ENCODE measurements around the gene PPP1R37.

Gene PPP1R37

DNA sequence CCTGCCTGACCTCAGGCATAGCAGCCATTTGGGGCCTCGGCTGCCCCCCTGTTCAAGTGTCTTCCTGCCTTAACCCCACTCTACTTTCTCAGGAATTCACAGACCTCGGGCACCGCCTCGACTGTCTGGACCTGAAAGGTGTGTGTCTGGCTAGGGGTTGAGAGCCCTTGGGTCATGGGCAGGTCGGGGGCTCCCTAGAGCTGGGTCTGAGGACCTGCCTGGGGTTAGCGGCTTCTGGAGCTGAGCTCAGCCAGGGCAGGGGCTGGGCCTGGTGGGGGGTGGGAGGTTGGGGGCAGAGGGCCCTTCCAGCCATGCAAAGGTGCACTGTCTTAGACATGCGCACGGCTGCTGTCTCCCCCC lies 47.1 kb downstream of the PPP1R37 start:
- no peak for DNase-seq

GRCh38 chr19:45140533-45140932 lies 47.6 kb downstream of the PPP1R37 start:
- DNase-seq: no peak

DNA sequence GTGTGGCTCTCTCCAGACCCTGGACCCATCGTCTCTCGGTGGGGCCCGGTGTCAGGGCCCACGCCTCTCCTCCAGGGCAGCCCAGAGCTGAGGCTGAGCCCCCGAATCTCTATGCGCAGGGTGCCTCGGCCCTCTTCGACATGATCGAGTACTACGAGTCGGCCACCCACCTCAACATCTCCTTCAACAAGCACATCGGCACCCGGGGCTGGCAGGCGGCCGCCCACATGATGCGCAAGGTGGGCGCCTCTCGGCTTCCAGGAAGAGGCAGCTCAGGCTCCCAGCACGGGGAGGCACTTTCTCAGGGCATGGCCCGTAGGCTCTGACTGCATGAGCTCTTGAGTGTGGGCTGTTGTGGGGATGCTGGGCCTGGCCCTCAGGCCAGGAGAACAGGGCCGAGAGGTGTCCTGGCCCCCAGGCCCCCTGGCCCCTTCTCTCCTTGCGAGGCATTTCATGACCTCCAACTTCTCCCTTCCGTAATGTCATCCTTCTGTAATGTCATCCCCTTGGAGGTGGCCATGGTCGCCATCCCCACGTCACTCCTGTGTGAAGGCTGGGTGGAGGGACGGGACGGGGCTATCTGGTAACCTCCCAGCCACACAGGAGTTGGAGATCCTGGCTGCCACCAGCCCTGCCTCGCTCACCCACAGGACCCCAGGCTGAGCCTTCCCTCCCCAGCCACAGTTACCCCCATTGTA lies 48.4 kb downstream of the PPP1R37 start:
- no peak for DNase-seq

- no peak for DNase-seq
These were observed 49.2 kb downstream of the PPP1R37 start for GRCh38 chr19:45142016-45142725.

DNA sequence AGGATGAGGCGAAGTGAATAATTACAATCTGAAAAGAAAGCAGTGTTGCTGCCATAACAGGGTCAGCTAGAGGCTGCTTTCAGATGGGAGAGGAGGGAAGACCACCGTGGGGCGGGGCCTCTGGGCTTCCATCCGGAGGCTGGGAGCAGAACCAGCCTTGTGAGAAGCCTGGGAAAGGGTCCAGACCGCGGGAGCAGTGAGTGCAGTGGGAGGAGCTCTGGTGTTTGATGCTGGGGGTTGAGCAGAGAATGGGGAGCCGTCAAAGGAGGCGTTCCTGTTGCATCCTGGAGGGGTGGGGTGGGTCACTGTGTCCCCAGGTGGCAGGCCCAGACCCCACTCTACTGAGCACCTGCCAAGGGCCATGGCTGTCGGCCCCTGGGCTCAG lies 49.7 kb downstream of the PPP1R37 start:
- no peak for DNase-seq

DNA sequence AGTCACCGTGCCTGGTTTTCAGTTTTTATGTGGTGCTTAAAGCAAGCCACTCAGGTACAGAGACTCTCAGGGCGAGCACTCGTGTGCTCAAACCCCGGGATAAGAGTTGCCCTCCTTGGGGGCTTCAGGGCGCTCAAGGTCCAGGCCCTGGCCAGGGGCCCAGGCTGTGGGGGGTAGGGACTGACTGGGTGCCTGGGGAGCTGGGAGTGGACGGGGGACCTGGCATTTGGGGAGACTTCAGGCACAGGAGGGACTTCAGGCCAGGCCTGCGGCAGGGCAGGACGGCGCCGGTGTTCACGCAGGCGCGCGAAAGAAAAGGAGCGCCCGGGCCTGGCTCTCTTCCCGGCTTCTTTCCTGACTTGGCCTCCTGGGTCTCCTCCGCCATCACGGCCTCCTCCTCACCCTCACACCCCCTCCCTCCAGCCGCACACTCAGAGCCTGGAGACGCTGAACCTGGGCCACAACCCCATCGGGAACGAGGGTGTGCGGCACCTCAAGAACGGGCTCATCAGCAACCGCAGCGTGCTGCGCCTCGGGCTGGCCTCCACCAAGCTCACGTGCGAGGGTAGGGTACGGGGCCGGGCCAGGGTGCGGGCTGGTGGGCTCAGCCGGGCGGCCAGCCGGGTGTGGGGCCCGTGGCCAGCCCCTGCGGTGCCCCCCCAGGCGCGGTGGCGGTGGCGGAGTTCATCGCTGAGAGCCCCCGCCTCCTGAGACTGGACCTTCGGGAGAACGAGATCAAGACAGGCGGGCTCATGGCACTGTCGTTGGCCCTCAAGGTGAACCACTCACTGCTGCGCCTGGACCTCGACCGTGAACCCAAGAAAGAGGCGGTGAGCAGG lies 51.7 kb downstream of the PPP1R37 start:
- no peak for DNase-seq

DNA sequence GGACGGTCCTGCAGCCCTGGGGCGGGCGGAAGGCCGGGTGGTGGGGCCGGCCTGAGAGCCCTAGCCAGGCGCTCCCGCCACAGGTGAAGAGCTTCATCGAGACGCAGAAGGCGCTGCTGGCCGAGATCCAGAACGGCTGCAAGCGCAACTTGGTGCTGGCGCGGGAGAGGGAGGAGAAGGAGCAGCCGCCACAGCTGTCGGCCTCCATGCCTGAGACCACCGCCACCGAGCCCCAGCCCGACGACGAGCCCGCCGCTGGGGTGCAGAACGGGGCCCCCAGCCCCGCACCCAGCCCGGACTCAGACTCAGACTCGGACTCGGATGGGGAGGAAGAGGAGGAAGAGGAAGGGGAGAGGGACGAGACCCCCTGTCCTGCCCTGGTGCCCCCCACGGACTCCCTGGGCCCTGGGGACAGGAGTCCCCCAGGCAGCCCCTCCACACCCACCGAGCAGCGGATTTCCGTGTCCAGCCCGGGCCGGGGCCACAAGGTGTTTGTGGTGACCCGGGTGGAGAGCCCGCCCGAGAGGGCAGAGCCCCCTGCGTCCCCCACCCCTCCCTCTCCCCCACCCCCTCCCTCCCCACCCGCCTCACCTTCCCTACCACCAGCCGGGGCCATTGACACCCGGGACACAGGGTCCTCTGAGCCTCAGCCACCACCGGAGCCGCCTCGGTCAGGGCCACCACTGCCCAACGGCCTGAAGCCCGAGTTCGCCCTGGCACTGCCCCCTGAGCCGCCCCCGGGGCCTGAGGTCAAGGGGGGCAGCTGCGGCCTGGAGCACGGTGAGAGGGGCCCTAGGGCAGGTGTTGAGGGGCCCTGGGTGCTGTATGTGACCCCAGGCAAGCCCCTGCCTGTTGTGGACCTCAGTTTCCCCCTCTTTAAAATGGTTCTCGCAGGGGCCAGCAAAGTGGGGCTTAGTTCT lies 52.6 kb downstream of the PPP1R37 start:
- DNase-seq: no peak

DNA sequence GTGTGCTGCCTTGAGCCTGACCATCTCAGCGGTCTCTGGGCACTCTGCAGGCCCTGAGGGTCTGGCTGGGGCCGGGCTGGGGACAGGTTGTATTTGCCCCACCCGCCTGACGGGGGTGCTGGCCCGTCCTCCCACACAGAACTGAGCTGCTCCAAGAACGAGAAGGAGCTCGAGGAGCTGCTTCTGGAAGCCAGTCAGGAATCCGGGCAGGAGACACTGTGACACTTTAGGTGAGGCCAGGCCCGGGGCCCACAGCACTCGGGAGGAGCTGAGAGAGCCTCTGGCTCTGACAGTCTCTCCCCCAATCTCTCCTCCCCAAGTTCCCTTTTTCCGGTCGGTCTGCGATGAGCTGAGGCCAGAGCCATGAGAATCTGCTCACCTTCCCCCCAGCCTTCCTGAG lies 53.3 kb downstream of the PPP1R37 start:
- DNase-seq: no peak

DNA sequence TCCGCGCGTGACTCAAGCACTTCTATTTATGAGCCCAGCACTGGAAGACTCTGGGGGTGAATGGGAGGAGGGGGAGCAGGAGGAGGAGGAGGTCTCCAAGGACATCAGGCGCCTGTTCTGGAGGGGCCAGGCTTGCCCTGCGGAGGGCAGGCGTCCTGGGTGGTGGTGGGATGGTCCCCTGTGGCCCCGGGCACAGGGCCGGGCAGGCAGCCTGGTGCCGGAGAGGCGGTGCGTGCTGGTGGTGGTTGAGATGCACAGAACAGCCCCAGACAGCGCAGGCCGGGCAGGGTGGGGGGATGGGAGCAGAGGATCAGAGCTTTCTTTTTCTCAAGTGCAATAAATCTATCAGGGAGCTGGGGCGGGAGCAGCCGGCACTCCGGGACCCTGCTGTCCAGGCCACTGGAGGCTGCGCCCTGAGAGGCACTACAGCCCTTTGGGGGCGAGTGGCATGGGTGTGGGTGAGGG lies 53.8 kb downstream of the PPP1R37 start:
- DNase-seq: no peak

DNA sequence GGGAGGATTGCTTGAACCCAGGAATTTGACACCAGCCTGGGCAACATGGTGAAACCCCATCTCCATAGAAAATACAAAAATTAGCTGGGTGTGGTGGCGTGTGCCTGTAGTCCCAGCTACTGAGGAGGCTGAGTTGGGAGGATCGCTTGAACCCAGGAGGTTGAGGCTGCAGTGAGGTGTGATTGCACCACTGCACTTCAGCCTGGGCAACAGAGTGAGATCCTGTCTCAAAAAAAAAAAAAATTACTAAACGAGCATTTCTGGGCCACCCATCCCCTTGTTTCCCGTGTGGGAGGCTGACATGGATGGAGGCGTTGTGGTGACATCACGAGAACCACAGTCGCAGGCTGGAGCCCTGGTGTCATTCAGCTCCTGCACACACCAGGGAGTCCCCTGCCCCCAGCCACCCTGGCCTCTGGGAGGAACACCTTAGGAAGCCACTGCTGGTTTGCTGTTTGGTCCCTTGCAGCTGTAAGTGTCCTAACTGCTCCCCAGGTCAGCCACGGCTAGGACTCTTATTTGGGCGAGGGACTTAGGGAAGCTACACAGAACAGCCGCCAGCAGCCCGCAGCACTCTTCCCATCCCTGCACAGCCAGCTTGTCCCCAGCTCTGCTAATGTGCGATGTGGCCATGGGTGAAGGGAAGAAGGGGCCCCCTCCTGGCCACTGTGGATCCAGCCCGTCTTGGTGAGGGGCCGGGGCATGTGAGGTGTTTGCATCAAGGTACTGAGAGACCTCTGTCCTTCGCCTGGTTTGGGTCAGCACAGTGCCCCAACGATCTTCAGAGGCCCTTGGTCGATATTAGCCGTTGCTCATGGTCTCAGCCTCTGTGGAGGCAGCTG lies 55.1 kb downstream of the PPP1R37 start:
- no peak for DNase-seq

DNA sequence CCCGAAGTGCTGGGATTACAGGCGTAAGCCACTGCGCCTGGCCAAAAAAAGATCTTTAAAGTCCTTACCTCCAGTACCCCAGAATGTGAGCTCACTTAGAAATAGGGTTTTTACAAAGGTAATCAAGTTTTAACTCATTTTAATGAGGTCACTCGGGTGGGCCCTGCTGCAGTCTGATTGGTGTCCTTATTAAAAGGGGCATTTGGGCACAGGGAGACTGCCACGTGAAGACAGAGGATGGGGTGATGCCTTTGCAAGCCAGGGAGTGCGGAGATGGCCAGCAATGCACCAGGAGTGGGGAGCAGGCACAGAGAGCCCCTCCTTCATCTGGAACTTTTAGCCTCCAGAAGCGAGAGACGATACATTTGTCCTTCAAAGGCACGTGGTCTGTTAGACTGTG lies 56.1 kb downstream of the PPP1R37 start:
- DNase-seq: no peak

GRCh38 chr19:45150180-45150579 lies 57.2 kb downstream of the PPP1R37 start:
- no peak for DNase-seq

DNA sequence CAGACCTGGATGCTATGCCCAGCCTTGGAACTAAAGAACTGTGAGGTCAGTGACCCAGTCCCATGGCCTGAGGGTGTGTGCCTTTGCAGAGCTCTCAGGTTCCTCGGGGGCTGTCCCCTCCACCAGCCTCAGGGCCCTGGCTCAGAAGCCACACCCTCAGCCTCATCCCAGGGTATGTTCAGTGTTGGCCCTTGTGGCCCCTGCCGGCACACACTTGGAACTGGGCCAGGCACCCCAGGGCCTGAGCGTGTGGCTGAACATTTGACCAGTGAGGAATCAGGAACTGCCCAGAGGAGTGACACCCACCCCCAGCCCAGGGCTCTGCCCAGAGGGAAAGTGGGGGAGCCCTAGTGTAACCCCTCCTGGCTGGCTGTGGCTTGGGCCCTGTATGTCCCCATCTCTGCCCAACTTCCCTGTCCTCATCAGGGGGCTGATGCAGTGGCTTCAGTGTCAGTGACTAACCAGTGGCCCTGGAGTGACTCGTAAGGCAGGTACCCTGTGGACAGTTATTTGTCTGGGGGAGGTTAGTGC lies 57.8 kb downstream of the PPP1R37 start:
- DNase-seq: no peak

DNA sequence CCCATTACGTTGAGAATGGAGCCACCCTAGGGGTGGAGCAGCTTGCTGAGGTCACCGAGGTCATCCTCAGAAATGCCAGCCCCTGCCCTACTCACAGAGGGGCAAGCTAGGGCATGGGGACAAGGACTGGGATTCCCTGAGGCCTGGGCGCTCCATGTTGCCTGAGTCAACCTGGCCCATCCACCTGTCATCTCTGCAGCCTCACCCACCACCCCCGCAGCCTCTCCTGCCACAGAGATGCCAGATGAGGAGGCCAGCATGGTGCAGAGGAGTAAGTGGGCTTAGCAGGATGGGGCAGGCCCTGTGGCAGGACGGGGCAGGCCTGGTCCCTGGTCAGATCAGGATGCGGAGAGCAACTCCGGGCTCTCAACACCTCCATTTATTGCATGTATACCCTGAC lies 58.3 kb downstream of the PPP1R37 start:
- no peak for DNase-seq

DNA sequence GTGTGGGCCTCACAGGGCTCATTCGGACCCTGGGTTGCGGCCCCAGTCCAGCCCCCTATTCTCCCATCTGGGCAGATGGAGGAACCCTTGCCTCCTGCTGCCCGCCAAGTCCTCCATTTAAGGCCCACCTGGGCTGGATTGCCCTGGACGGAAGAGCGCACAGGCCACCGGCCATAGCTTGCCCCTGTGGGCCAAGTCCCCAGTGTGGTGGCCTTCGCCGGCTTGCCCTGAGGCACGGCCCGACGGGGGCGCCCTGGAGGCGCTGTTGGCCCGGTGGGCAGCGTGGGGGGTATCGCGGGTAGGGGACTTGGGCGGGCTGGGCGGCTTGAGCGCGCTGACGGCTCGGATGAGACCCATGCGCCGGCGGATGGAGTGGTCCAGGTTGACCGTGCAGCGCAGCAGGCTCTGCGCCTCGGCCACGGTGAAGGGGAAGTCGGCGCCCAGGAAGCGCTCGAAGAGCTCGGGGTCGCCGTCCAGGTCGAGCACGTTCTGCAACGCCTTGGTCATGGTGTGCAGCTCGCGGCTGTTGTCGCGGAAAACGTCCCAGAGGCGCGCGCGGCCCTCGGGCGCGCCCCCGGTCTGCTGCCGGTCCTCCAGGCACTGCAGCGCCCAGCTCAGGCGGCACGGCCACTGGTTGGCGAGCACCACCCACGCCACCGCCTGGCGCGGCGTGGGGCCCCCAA lies 59.0 kb downstream of the PPP1R37 start:
- DNase-seq: no peak

DNA sequence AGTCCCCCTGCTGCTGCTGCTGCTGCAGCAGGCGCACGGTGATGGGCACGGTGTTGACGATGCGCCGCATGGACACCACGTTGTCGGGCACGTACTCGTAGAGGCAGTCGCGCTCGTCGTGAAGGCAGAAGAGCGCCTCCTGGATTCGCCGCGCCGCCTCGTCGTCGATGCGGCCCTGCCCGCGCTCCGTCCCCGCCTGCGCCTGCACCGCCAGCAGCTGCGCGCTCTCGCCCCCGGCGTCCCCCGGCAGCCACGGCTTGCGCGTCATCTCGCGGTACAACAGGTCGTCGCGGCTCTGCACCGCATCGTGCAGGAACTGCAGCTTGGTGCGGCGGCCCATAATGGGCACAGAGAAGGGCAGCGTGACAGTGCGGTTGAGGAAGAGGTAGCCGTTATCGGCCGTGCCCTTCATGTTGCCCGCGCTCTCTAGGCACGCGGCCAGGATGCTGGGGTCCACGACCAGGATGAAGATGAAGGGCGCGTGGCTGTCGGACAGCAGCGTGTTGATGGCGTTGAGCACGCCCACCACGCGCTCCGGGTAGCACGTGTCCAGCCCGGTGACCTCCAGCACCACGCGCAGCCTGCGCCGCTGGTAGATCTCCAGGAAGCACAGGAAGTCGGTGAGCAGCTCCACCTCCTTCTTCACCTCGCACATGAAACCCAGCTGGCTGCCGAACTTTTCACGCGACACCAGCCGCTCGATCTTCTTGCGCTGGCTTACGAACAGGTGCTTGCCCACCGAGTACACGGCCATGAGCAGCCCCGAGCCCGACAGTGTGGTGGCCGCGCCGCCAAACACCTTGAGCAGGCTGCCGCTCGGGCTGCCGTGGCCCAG lies 59.7 kb downstream of the PPP1R37 start:
- peak; percentile 49 for DNase-seq

- DNase-seq: peak; percentile 32
These were observed 60.5 kb downstream of the PPP1R37 start for GRCh38 chr19:45153339-45154063.

GRCh38 chr19:45154064-45154827 lies 61.3 kb downstream of the PPP1R37 start:
- DNase-seq: no peak
